HepG2 (cell line): Measurements from ENCODE around the gene GLIS2. TPM values are rescaled to one million over a fixed set of nuclear protein-coding genes. Genes with fewer than 3 reads are reported as not detected.

ENCODE experiments used
- ATAC-seq: fragments of 200-7000 bp; cut with Tn5 transposase; 3 replicates; pipeline ENCODE4 v1.9.1; 2020; ENCODE audit warnings: mild to moderate bottlenecking, moderate library complexity
- BruUV-seq: library from RNA; stranded (reverse); fragments of 400-500 nt; replicated peaks from 2 replicates; lab custom pipeline; 2021; lab: Mats Ljungman, UMichigan
- CTCF ChIA-PET: fragments of 300-600 bp; formaldehyde crosslinking; extraction: SDS; loops from one replicate; lab custom pipeline; 2021; ENCODE audit warnings: low total read pairs, inconsistent platforms, low intra/inter-chr PET ratio; lab: Yijun Ruan, JAX
- POLR2A ChIA-PET: fragments of 350-600 bp; sonication (Branson Sonifier 250); formaldehyde crosslinking; loops from one replicate; lab custom pipeline; 2020; ENCODE audit warnings: antibody characterized with exemption, inconsistent platforms; lab: Yijun Ruan, JAX
- DNase-seq: peaks from one replicate; pipeline ENCODE4 v3.0.0-alpha.2; 2015; ENCODE audit warnings: low spot score
- FAIRE-seq: peaks from 3 replicates; lab custom pipeline; 2011; peaks lifted over from hg19 to GRCh38; lab: Jason Lieb, UNC
- H2AFZ ChIP-seq: one replicate; pipeline ENCODE4 v1.6.1; 2011; ENCODE audit warnings: low read length, inconsistent platforms
- H3K27ac ChIP-seq: fragments of 300-600 bp; 3 replicates; pipeline ENCODE4 v1.8.0; 2011; ENCODE audit warnings: mixed run types, mild to moderate bottlenecking, mixed read lengths, low read length, inconsistent platforms; ENCODE audit not compliant: insufficient read depth; ENCODE audit errors: extremely low read length
- H3K27me3 ChIP-seq, 2 experiments: fragments of 200-600 bp in 1 of 2; 2 replicates in 1 of 2; 3 replicates in 1 of 2; pipeline versions ENCODE4 v1.6.0 to v1.8.0; 2011; ENCODE audit warnings: low read length in 2 of 2, mild to moderate bottlenecking in 2 of 2, moderate library complexity in 2 of 2, inconsistent platforms in 1 of 2; ENCODE audit not compliant: insufficient read depth in 2 of 2, control insufficient read depth in 1 of 2
- H3K36me3 ChIP-seq, 2 experiments: fragments of 200-600 bp in 1 of 2; replicated peaks in 1 of 2; 2 replicates in 1 of 2; 3 replicates in 1 of 2; pipeline versions ENCODE4 v1.5.1 to v1.8.0; 2011; ENCODE audit warnings: low read length in 2 of 2, inconsistent platforms in 1 of 2; ENCODE audit not compliant: insufficient read depth in 2 of 2, control insufficient read depth in 1 of 2
- H3K4me1 ChIP-seq: 2 replicates; pipeline ENCODE4 v1.5.1; 2012; ENCODE audit warnings: low read length, inconsistent platforms; ENCODE audit not compliant: insufficient read depth
- H3K4me2 ChIP-seq: 2 replicates; pipeline ENCODE4 v1.6.0; 2011; ENCODE audit warnings: low read depth, low read length, inconsistent platforms
- H3K4me3 ChIP-seq, 3 experiments: fragments of 200-600 bp in 1 of 3; sonication (generic), shearing (Covaris generic) in 1 of 3; replicated peaks in 1 of 3; 2 replicates each; pipeline ENCODE4 v1.5.1; 2011 to 2016; ENCODE audit warnings: low read length in 3 of 3, inconsistent platforms in 2 of 3, low read depth in 2 of 3, mild to moderate bottlenecking in 2 of 3, control low read depth in 1 of 3, mixed read lengths in 1 of 3; ENCODE audit not compliant: insufficient read depth in 1 of 3
- H3K79me2 ChIP-seq: one replicate; pipeline ENCODE4 v1.6.1; 2011; ENCODE audit warnings: low read length, inconsistent platforms; ENCODE audit not compliant: insufficient read depth
- H3K9ac ChIP-seq: 2 replicates; pipeline ENCODE4 v1.6.0; 2011; ENCODE audit warnings: mild to moderate bottlenecking, low read depth, low read length, inconsistent platforms; ENCODE audit not compliant: insufficient read depth
- H3K9me3 ChIP-seq: 2 replicates; pipeline ENCODE4 v1.5.1; 2012; ENCODE audit warnings: mild to moderate bottlenecking, low read length
- H4K20me1 ChIP-seq: 2 replicates; pipeline ENCODE4 v1.6.0; 2011; ENCODE audit warnings: inconsistent platforms, mild to moderate bottlenecking, low read length, moderate library complexity; ENCODE audit not compliant: insufficient read depth
- AGO2 ChIP-seq: fragments of 200-400 bp; formaldehyde crosslinking; optimal IDR thresholded peaks from 2 replicates; pipeline ENCODE3; 2017; ENCODE audit warnings: mild to moderate bottlenecking, low read depth, low read length, moderate library complexity
- ATF7-NPFF ChIP-seq: sonication (generic); formaldehyde crosslinking; IDR thresholded peaks from 2 replicates; pipeline ENCODE4 v1.8.1; 2023; ENCODE audit warnings: mild to moderate bottlenecking, low read depth, missing genetic modification reagents, moderate library complexity
- BCL3 ChIP-seq: sonication (generic); formaldehyde crosslinking; IDR thresholded peaks from 2 replicates; pipeline ENCODE4 v1.5.1; 2020; ENCODE audit warnings: mild to moderate bottlenecking, missing genetic modification reagents, moderate library complexity
- EEA1 ChIP-seq: sonication (generic); formaldehyde crosslinking; IDR thresholded peaks from 2 replicates; pipeline ENCODE4 v1.5.1; 2020; ENCODE audit warnings: mild to moderate bottlenecking, missing genetic modification reagents, borderline replicate concordance
- KDM1A ChIP-seq: IDR thresholded peaks from 2 replicates; pipeline ENCODE4 v1.6.1; 2016; ENCODE audit warnings: missing compliant biosample characterization
- MED8 ChIP-seq: sonication (generic); formaldehyde crosslinking; IDR thresholded peaks from 2 replicates; pipeline ENCODE4 v1.8.1; 2023; ENCODE audit warnings: mild to moderate bottlenecking, missing genetic modification reagents; ENCODE audit not compliant: insufficient replicate concordance
- MXD4 ChIP-seq: IDR thresholded peaks from 2 replicates; pipeline ENCODE4 v1.6.1; 2016; ENCODE audit warnings: mild to moderate bottlenecking, missing biosample characterization, missing genetic modification reagents
- NFKBIZ ChIP-seq: IDR thresholded peaks from 2 replicates; pipeline ENCODE4 v1.6.1; 2018; ENCODE audit warnings: missing genetic modification reagents, missing compliant biosample characterization
- PITX1 ChIP-seq: sonication (generic); formaldehyde crosslinking; IDR thresholded peaks from 2 replicates; pipeline ENCODE4 v1.5.1; 2020; ENCODE audit warnings: mild to moderate bottlenecking, missing genetic modification reagents
- THAP11 ChIP-seq: IDR thresholded peaks from 2 replicates; pipeline ENCODE4 v1.6.1; 2016; ENCODE audit warnings: missing biosample characterization, missing genetic modification reagents
- ZBTB20 ChIP-seq: sonication (generic); formaldehyde crosslinking; IDR thresholded peaks from 2 replicates; pipeline ENCODE4 v1.8.1; 2023; ENCODE audit warnings: missing genetic modification reagents, low read depth, mild to moderate bottlenecking, borderline replicate concordance
- ZFP36L1 ChIP-seq: sonication (generic); formaldehyde crosslinking; IDR thresholded peaks from 2 replicates; pipeline ENCODE4 v1.8.0; 2022; ENCODE audit warnings: mild to moderate bottlenecking, missing genetic modification reagents, moderate library complexity
- ZMYM2 ChIP-seq: sonication (generic); formaldehyde crosslinking; IDR thresholded peaks from 2 replicates; pipeline ENCODE4 v1.8.0; 2022; ENCODE audit warnings: mild to moderate bottlenecking, missing genetic modification reagents
- ZNF589 ChIP-seq: sonication (generic); formaldehyde crosslinking; conservative IDR thresholded peaks from 2 replicates; pipeline ENCODE4 v1.8.0; 2022; ENCODE audit warnings: mild to moderate bottlenecking, moderate library complexity, missing genetic modification reagents
- ZNF770 ChIP-seq: sonication (generic); formaldehyde crosslinking; IDR thresholded peaks from 2 replicates; pipeline ENCODE4 v1.5.0; 2020; ENCODE audit warnings: mild to moderate bottlenecking, missing genetic modification reagents
- WGBS: methylation state at CpG from one replicate; pipeline ENCODE4 v1.1.6; 2017; ENCODE audit warnings: low lambda C conversion rate; 5-methylcytosine and 5-hydroxymethylcytosine counted together
- in situ Hi-C: cut with HindIII; loops from 2 replicates; pipeline ENCODE4 v1.10.0; 2017; ENCODE audit warnings: low pct_unique_long_range_greater_than_20kb; ENCODE audit not compliant: extremely low pct_ligation_motif_present
- intact Hi-C: fragments of 100-400 bp; cut with micrococcal nuclease; formaldehyde crosslinking; loops from one replicate; pipeline ENCODE4 v1.10.0; 2022; ENCODE audit not compliant: unreplicated experiment
- polyA plus RNA-seq, 8 experiments: library from polyadenylated mRNA; depleted of rRNA in 3 of 8; stranded (reverse) in 7 of 8; unstranded in 1 of 8; fragments of >200 nt; fragmentation: Illumina TruSeq in 4 of 8; extraction: Trizol in 4 of 8; gene quantifications; 2 replicates each; pipeline versions ENCODE4 v1.2.1 to v1.2.3, GENCODE V29; 2011 to 2016; ENCODE audit warnings: low read depth in 4 of 8, missing spikeins in 1 of 8, mixed read lengths in 1 of 8; ENCODE audit not compliant: insufficient read depth in 1 of 8
- total RNA-seq, 5 experiments: library from RNA; depleted of rRNA; stranded (reverse); fragments of >200 nt; fragmentation: Illumina TruSeq; extraction: Trizol; gene quantifications; 2 replicates each; pipeline ENCODE4 v1.2.3, GENCODE V29; 2016; ENCODE audit warnings: low read depth in 1 of 5

GLIS2 gene
- total and polyA plus RNA-seq, 2 of the 13 experiments (the other 11 are each of a cell fraction or from before 2014, with no cell fraction given) = 0.28 to 0.29 TPM

GRCh38 chr16:4341250-4341649 is 25.4 kb downstream of the GLIS2 start:
- CTCF ChIA-PET = no interaction called here
- POLR2A ChIA-PET = no interaction called here
- H3K9ac ChIP-seq = no peak overlapping the region
- ATAC-seq (no peak), FAIRE-seq (no peak), DNase-seq (no peak)
- WGBS = 98% methylated on average over 6 of the region's 13 CpGs
- H4K20me1 ChIP-seq = peaks cover 5% of the 10 kb centered on the region; the same call in 1 of the 2 replicates
- BruUV-seq = no TSS peak
- peaks cover 13% of the 10 kb centered on the region for H3K79me2 ChIP-seq
- H3K27ac ChIP-seq = no peak overlapping the region
- in situ Hi-C loops = no loop called here
- intact Hi-C loops = no loop called here
- H3K4me3 ChIP-seq = no peak overlapping the region
- TF ChIP-seq ZNF770 (CRISPR knock-in tag) (0 out of 2 replicates have a peak, but pooled peaks have one; percentile 16), ZBTB20 (CRISPR knock-in tag) (no peak), AGO2 (peak; percentile 18)
- no peaks in the 10 kb centered on the region for H3K27me3 ChIP-seq
- H3K4me2 ChIP-seq = no peak overlapping the region
- peaks cover 6 to 32% of the 10 kb centered on the region in 2 experiments; a peak in 3 of 5 replicates for H3K36me3 ChIP-seq
- no peaks in the 10 kb centered on the region for H3K9me3 ChIP-seq
- H3K4me1 ChIP-seq = peaks cover 18% of the 10 kb centered on the region
- H2AFZ ChIP-seq = no peak overlapping the region

GRCh38 chr16:4342866-4343744 is 27.2 kb downstream of the GLIS2 start:
- FAIRE-seq = no peak
- no peak for TF ChIP-seq MED8
- TF ChIP-seq NFKBIZ (CRISPR knock-in tag) = no peak
- no peak for TF ChIP-seq ZMYM2 (CRISPR knock-in tag)
- TF ChIP-seq THAP11 (CRISPR knock-in tag) = no peak
- no peak for TF ChIP-seq EEA1
- TF ChIP-seq ZNF589 = no peak
- TF ChIP-seq ZFP36L1 (CRISPR knock-in tag) = no peak
- no peak for TF ChIP-seq MXD4 (CRISPR knock-in tag)
- TF ChIP-seq ATF7-NPFF (CRISPR knock-in tag) = no peak
- TF ChIP-seq KDM1A (CRISPR knock-in tag) = no peak
- TF ChIP-seq BCL3 (CRISPR knock-in tag) = no peak
- no peak for TF ChIP-seq PITX1 (CRISPR knock-in tag)

More at GRCh38 chr16:4342866-4343744, 27.2 kb downstream of the GLIS2 start:
- H3K4me3 ChIP-seq = no peak overlapping the region
- no peak overlapping the region for H3K27ac ChIP-seq
- peaks cover 30% of the 10 kb centered on the region for H3K79me2 ChIP-seq
- 90% methylated on average over 10 of the region's 21 CpGs for WGBS
- no peak overlapping the region for H3K9ac ChIP-seq
- no TSS peak for BruUV-seq
- ATAC-seq = no peak
- peaks cover 36% of the 10 kb centered on the region for H3K4me1 ChIP-seq
- H3K9me3 ChIP-seq = no peaks in the 10 kb centered on the region
- CTCF ChIA-PET = no interaction called here
- no peaks in the 10 kb centered on the region for H3K27me3 ChIP-seq
- peaks cover 15% of the 10 kb centered on the region for H4K20me1 ChIP-seq
- H3K4me2 ChIP-seq = no peak overlapping the region
- intact Hi-C loops = no loop called here
- in situ Hi-C loops = no loop called here
- POLR2A ChIA-PET = no interaction called here
- DNase-seq = no peak
- H3K36me3 ChIP-seq = peaks cover 6 to 32% of the 10 kb centered on the region in 2 experiments; a peak in 3 of 5 replicates
- H2AFZ ChIP-seq = no peak overlapping the region
